Measurements from ENCODE around the gene AQP2.
A peak's percentile ranks its signal among the peaks of the same experiment; 100 is the strongest.

The AQP2 gene

GRCh38 chr12:49955899-49956662, 5.5 kb downstream of the AQP2 start:
- no peak for DNase-seq (ENCODE audit: low read depth)

GRCh38 chr12:49956663-49957569, 6.4 kb downstream of the AQP2 start:
- DNase-seq (ENCODE audit: low read depth) = no peak

GRCh38 chr12:49957570-49957967, 7.0 kb downstream of the AQP2 start:
- DNase-seq (ENCODE audit: low read depth) = no peak

- no peak for DNase-seq (ENCODE audit: low read depth)
Observed at GRCh38 chr12:49959685-49960473, 9.3 kb downstream of the AQP2 start.

- DNase-seq (ENCODE audit: low read depth) = no peak
Observed at GRCh38 chr12:49960474-49961110, 10.1 kb downstream of the AQP2 start.

GRCh38 chr12:49961111-49961922, 10.8 kb downstream of the AQP2 start, which contains the start of gene AQP5:
Gene AQP5, plus strand, starts transcription at chr12:49961872. Its CDS starts 146 bp downstream, at chr12:49962018.
- DNase-seq (ENCODE audit: low read depth) = no peak

GRCh38 chr12:49961993-49962764, 11.6 kb downstream of the AQP2 start:
- DNase-seq (ENCODE audit: low read depth) = no peak

- DNase-seq (ENCODE audit: low read depth) = no peak
Observed at GRCh38 chr12:49962861-49963765, 12.6 kb downstream of the AQP2 start.

- no peak for DNase-seq (ENCODE audit: low read depth)
Observed at GRCh38 chr12:49963976-49964815, 13.7 kb downstream of the AQP2 start.

- no peak for DNase-seq (ENCODE audit: low read depth)
Observed at GRCh38 chr12:49964849-49965624, 14.5 kb downstream of the AQP2 start.

- DNase-seq (ENCODE audit: low read depth) = no peak
Observed at GRCh38 chr12:49965836-49966235, 15.3 kb downstream of the AQP2 start.

- no peak for DNase-seq (ENCODE audit: low read depth)
Observed at GRCh38 chr12:49966511-49967041, 16.0 kb downstream of the AQP2 start.

- DNase-seq (ENCODE audit: low read depth) = peak; percentile 85
Observed at GRCh38 chr12:49967042-49967776, 16.7 kb downstream of the AQP2 start.

- DNase-seq (ENCODE audit: low read depth) = no peak
Observed at GRCh38 chr12:49967777-49968250, 17.3 kb downstream of the AQP2 start.

- DNase-seq (ENCODE audit: low read depth) = no peak
Observed at GRCh38 chr12:49968471-49968870, 17.9 kb downstream of the AQP2 start.

- DNase-seq (ENCODE audit: low read depth) = no peak
Observed at GRCh38 chr12:49969027-49969426, 18.5 kb downstream of the AQP2 start.
